EL (cell line): ENCODE results near the gene FOXP1.
"Not testable (repeated sequence)": the region's sequence is repeated elsewhere in the genome, so short reads cannot be mapped to it uniquely, and the experiment has no call there.

ENCODE experiments used
- DNase-seq: peaks from one replicate; pipeline ENCODE4 v3.0.0-alpha.2; 2016

The FOXP1 gene

GRCh38 chr3:71042759-71043158 lies 540.8 kb downstream of the FOXP1 start:
- no peak for DNase-seq

GRCh38 chr3:71041371-71041770 lies 542.2 kb downstream of the FOXP1 start:
- no peak for DNase-seq

- no peak for DNase-seq
These were observed 544.2 kb downstream of the FOXP1 start for GRCh38 chr3:71039332-71039731.

- no peak for DNase-seq
These were observed 545.8 kb downstream of the FOXP1 start for GRCh38 chr3:71037775-71038174.

GRCh38 chr3:71035886-71036285 lies 547.6 kb downstream of the FOXP1 start:
- no peak for DNase-seq

GRCh38 chr3:71035314-71035713 lies 548.2 kb downstream of the FOXP1 start:
- DNase-seq = peak; percentile 74

- DNase-seq = no peak
These were observed 549.8 kb downstream of the FOXP1 start for GRCh38 chr3:71033681-71034220.

- no peak for DNase-seq
These were observed 551.5 kb downstream of the FOXP1 start for GRCh38 chr3:71031914-71032521.

- no peak for DNase-seq
These were observed 552.3 kb downstream of the FOXP1 start for GRCh38 chr3:71031181-71031580.

- no peak for DNase-seq
These were observed 552.8 kb downstream of the FOXP1 start for GRCh38 chr3:71030748-71031147.

GRCh38 chr3:71029770-71030169 lies 553.8 kb downstream of the FOXP1 start:
- DNase-seq = no peak

GRCh38 chr3:71028802-71029201 lies 554.7 kb downstream of the FOXP1 start:
- no peak for DNase-seq

- DNase-seq = no peak
These were observed 555.3 kb downstream of the FOXP1 start for GRCh38 chr3:71028184-71028583.

GRCh38 chr3:71026634-71027578 lies 556.6 kb downstream of the FOXP1 start:
- DNase-seq = no peak

- DNase-seq = no peak
These were observed 558.0 kb downstream of the FOXP1 start for GRCh38 chr3:71025516-71025915.

GRCh38 chr3:71025010-71025409 lies 558.5 kb downstream of the FOXP1 start:
- DNase-seq = no peak

GRCh38 chr3:71022551-71023335 lies 560.8 kb downstream of the FOXP1 start:
- no peak for DNase-seq

- no peak for DNase-seq
These were observed 564.7 kb downstream of the FOXP1 start for GRCh38 chr3:71018799-71019198.

GRCh38 chr3:71016178-71016845 lies 567.2 kb downstream of the FOXP1 start:
- DNase-seq = no peak

- DNase-seq = not testable (repeated sequence)
These were observed 568.9 kb downstream of the FOXP1 start for GRCh38 chr3:71014616-71015015.

GRCh38 chr3:71012971-71013370 lies 570.6 kb downstream of the FOXP1 start:
- no peak for DNase-seq

GRCh38 chr3:71011565-71012287 lies 571.8 kb downstream of the FOXP1 start:
- no peak for DNase-seq
